SU-DHL-6 (cell line): ENCODE data around the gene ARHGAP28.

Source experiments
- H2AFZ ChIP-seq: fragments of 200-600 bp; sonication (generic); 2 replicates; pipeline ENCODE4 v1.6.1; 2014; ENCODE audit warnings: low read depth, mild to moderate bottlenecking, moderate library complexity, mixed read lengths, antibody characterized with exemption, low read length; ENCODE audit not compliant: severe bottlenecking
- H3F3A ChIP-seq: fragments of 200-600 bp; shearing (Covaris generic); 2 replicates; pipeline ENCODE4 v1.6.0; 2016; ENCODE audit warnings: antibody characterized with exemption, mild to moderate bottlenecking; ENCODE audit not compliant: insufficient read depth
- H3K27ac ChIP-seq: fragments of 200-600 bp; sonication (generic); 2 replicates; pipeline ENCODE4 v1.5.1; 2016; ENCODE audit warnings: low read depth, mild to moderate bottlenecking, low read length, moderate library complexity, mixed read lengths
- H3K27me3 ChIP-seq: fragments of 200-600 bp; sonication (generic), shearing (Covaris generic); 2 replicates; pipeline ENCODE4 v1.6.0; 2014; ENCODE audit warnings: mild to moderate bottlenecking, low read length
- H3K36me3 ChIP-seq: fragments of 200-600 bp; sonication (generic); 2 replicates; pipeline ENCODE4 v1.6.1; 2014; ENCODE audit warnings: mild to moderate bottlenecking, low read length, mixed read lengths
- H3K4me2 ChIP-seq: fragments of 300-600, 200-600 bp; shearing (Covaris generic), sonication (generic); 2 replicates; pipeline ENCODE4 v1.6.0; 2014; ENCODE audit warnings: low read length, low read depth, mild to moderate bottlenecking; ENCODE audit not compliant: poor library complexity, severe bottlenecking
- H3K4me3 ChIP-seq: fragments of 200-600 bp; sonication (generic); 2 replicates; pipeline ENCODE4 v1.5.1; 2014; ENCODE audit warnings: antibody characterized with exemption, low read length, mild to moderate bottlenecking, mixed read lengths; ENCODE audit not compliant: insufficient read depth, poor library complexity, severe bottlenecking
- H3K79me2 ChIP-seq: fragments of 200-600 bp; sonication (generic); 2 replicates; pipeline ENCODE4 v1.6.1; 2014; ENCODE audit warnings: mild to moderate bottlenecking, low read length, moderate library complexity; ENCODE audit not compliant: insufficient read depth
- H3K9ac ChIP-seq: fragments of 200-600 bp; sonication (generic); 2 replicates; pipeline ENCODE4 v1.7.0; 2014; ENCODE audit warnings: mild to moderate bottlenecking, low read length
- H3K9me2 ChIP-seq: fragments of 200-600 bp; sonication (generic); replicated peaks from 2 replicates; pipeline ENCODE4 v1.6.1; 2014; ENCODE audit warnings: low read length; ENCODE audit not compliant: insufficient read depth
- H3K9me3 ChIP-seq: fragments of 200-600 bp; sonication (generic); 2 replicates; pipeline ENCODE4 v1.6.1; 2014; ENCODE audit warnings: low read length, mixed read lengths; ENCODE audit not compliant: insufficient read depth
- H4K20me1 ChIP-seq: fragments of 200-600 bp; sonication (generic); 2 replicates; pipeline ENCODE4 v1.6.1; 2014; ENCODE audit warnings: low read depth, mild to moderate bottlenecking, antibody characterized with exemption, low read length, moderate library complexity, mixed read lengths
- CTCF ChIP-seq: fragments of 200-600 bp; sonication (generic); IDR thresholded peaks from one replicate; pipeline ENCODE4 v1.5.1; 2017; ENCODE audit warnings: antibody characterized with exemption, mild to moderate bottlenecking, low read length, moderate library complexity; ENCODE audit not compliant: insufficient read depth, poor library complexity, severe bottlenecking
- EZH2phosphoT487 ChIP-seq: fragments of 200-600 bp; sonication (generic), shearing (Covaris generic); conservative IDR thresholded peaks from 2 replicates; pipeline ENCODE4 v1.6.1; 2018; ENCODE audit warnings: mild to moderate bottlenecking, antibody characterized with exemption, low read length, moderate library complexity, mixed read lengths

Gene ARHGAP28

DNA sequence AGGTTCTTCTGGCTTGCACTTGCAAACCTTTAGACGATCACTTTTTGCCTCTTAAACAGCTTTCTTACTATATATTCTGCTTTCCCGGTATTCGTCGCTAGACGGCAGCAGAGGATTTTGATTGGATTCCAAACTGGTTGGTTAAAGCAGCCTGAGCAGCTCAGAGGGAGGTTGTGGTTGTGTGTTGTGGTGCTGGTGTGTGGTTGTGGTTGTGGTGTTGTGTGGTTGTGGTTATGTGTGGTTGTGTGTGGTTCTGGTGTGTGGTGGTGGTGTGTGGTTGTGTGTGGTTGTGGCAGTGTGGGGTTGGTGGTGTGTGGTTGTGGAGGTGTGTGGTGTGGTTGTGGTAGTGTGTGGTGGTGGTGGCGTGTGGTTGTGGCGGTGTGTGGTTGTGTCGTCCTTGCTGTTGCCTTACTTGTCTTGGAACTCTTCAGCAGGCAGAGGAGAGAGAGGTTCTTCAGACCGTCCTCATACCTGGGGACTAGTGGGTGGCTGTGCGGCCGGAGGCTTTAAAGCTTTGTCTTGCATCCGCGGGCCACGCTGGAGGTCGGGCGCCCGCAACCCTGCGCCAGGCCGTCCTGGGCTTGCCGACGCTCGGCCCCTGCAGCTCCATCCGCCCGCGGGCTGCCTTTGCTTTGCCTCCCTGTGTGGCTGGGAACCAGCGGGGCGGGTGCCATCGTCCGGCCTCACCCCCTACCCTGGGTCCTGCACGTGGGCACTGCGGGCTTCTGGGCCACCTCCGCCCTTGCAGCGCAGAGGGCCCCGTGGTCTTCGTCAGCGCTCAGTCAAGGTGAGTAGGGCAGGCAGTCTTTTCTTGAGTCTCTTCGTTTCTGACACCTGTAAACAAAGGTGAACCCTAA, 190.8 kb downstream of the ARHGAP28 start:
- Histone ChIP-seq H3K4me2 (no peak overlapping the region), H4K20me1 (no peaks in the 10 kb centered on the region), H3K79me2 (no peaks in the 10 kb centered on the region), H3K9me2 (no peaks in the 10 kb centered on the region), H3K36me3 (no peaks in the 10 kb centered on the region), H3K9me3 (no peaks in the 10 kb centered on the region), H3K27me3 (no peaks in the 10 kb centered on the region), H3F3A (no peaks in the 10 kb centered on the region), H3K4me3 (no peak overlapping the region), H3K9ac (no peak overlapping the region), H3K27ac (no peak overlapping the region), H2AFZ (no peak overlapping the region)
- no peak for TF ChIP-seq EZH2phosphoT487
- TF ChIP-seq CTCF, result no peak

GRCh38 chr18:6921571-6921970, 192.1 kb downstream of the ARHGAP28 start:
- H3K27ac ChIP-seq, result no peak overlapping the region
- H2AFZ ChIP-seq, result no peak overlapping the region
- no peaks in the 10 kb centered on the region for H3K36me3 ChIP-seq
- no peaks in the 10 kb centered on the region for H3K79me2 ChIP-seq
- no peaks in the 10 kb centered on the region for H3K27me3 ChIP-seq
- H3K4me2 ChIP-seq, result no peak overlapping the region
- no peak for TF ChIP-seq EZH2phosphoT487
- no peak for TF ChIP-seq CTCF
- H3K9me2 ChIP-seq, result no peaks in the 10 kb centered on the region
- H3K4me3 ChIP-seq, result no peak overlapping the region
- H3F3A ChIP-seq, result no peaks in the 10 kb centered on the region
- no peaks in the 10 kb centered on the region for H3K9me3 ChIP-seq
- H3K9ac ChIP-seq, result no peak overlapping the region
- H4K20me1 ChIP-seq, result no peaks in the 10 kb centered on the region

- Histone ChIP-seq H3K9me2 (no peaks in the 10 kb centered on the region), H2AFZ (no peak overlapping the region), H3K79me2 (no peaks in the 10 kb centered on the region), H3K9me3 (no peaks in the 10 kb centered on the region), H3K9ac (no peak overlapping the region), H3K4me2 (no peak overlapping the region), H3K27me3 (no peaks in the 10 kb centered on the region), H3F3A (no peaks in the 10 kb centered on the region), H4K20me1 (no peaks in the 10 kb centered on the region), H3K27ac (no peak overlapping the region), H3K36me3 (no peaks in the 10 kb centered on the region), H3K4me3 (no peak overlapping the region)
- TF ChIP-seq EZH2phosphoT487, result no peak
- no peak for TF ChIP-seq CTCF
These were observed 193.7 kb downstream of the ARHGAP28 start for GRCh38 chr18:6923220-6923619.
